22Rv1 (cell line): ENCODE results near the gene REEP6.

Experiments used
- ZFX ChIP-seq: fragments of 450-650 bp; IDR thresholded peaks from 2 replicates; pipeline ENCODE4 v1.6.1; 2017; ENCODE audit warnings: antibody characterized with exemption, borderline replicate concordance
- TF ChIP-seq, protein P1 (sequence below): fragments of 450-650 bp; IDR thresholded peaks from 2 replicates; pipeline ENCODE4 v1.5.1; 2017; ENCODE audit warnings: mild to moderate bottlenecking

- TF ChIP-seq, protein P1, sequence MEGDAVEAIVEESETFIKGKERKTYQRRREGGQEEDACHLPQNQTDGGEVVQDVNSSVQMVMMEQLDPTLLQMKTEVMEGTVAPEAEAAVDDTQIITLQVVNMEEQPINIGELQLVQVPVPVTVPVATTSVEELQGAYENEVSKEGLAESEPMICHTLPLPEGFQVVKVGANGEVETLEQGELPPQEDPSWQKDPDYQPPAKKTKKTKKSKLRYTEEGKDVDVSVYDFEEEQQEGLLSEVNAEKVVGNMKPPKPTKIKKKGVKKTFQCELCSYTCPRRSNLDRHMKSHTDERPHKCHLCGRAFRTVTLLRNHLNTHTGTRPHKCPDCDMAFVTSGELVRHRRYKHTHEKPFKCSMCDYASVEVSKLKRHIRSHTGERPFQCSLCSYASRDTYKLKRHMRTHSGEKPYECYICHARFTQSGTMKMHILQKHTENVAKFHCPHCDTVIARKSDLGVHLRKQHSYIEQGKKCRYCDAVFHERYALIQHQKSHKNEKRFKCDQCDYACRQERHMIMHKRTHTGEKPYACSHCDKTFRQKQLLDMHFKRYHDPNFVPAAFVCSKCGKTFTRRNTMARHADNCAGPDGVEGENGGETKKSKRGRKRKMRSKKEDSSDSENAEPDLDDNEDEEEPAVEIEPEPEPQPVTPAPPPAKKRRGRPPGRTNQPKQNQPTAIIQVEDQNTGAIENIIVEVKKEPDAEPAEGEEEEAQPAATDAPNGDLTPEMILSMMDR, result no peak
- no peak for TF ChIP-seq ZFX
These were observed 11.9 kb upstream of the REEP6 start, which contains the start of gene C19orf25 for GRCh38 chr19:1478934-1479707.
